ENCODE measurements around the gene RNF115.

RNF115 gene

DNA sequence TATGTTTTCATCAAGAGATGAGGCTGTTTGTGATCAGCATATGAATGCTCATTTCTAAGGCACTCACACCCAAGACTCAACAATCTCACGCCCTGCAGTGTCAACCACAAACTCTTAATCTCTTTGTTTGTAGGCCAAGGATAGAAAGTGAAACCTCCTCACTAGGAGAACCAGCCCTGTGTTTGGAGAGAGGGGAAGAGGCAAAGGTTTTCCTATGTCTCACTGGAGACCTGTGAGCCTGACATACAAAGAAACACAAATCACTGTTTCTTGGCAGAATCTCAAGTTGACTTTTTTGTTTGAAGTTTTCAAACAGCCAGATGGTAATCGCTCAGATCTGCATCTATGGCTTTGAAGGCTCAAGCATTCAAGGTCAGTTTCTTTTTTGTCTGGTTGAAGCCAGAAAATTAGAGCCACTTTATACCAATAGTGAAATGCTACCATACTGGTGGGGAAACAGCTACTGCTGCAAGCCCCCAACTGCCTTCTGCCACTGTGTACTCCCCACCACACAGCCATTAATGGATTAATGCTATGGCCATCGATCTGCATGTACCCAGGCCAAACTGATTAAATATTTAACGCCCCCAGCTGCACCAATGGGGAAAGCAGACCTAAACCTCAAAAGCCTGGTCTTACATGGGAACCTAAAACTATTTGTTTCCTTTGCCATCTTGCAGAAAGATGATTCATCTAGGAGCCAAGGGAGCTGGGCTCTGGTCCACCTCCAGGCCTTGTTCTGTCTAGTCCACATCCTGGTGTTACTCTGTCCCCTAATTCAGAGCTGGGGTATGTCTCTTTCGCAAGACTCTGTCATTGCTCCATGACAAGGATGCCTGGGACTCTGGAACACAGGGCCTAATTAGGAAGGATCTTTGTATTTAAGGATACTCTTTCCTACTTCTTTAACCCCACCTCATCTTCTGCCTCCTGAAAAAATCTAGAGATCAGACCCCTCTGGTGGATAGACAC is 133.0 kb downstream of the RNF115 start:
- DNase-seq, result peak; percentile 88

DNA sequence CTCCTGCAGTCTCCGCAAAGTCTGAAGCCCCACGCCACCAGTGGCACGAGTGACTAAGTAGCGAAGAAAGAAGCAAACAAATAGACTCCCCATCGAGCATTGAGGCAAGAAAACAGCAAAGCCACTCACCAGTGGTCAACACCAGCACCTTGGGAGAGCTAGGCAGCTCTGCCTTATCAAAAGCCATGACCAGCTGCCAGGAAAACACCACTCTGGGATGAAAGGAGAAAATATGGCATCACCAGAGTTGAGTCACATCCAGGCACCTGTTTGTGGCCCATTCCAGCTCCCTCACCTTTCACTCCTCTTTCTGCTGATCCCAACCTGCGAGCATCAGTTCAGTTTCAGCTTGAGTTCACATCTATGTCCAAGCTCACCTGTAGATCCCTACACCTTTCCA is 134.0 kb downstream of the RNF115 start:
- DNase-seq, result no peak

DNA sequence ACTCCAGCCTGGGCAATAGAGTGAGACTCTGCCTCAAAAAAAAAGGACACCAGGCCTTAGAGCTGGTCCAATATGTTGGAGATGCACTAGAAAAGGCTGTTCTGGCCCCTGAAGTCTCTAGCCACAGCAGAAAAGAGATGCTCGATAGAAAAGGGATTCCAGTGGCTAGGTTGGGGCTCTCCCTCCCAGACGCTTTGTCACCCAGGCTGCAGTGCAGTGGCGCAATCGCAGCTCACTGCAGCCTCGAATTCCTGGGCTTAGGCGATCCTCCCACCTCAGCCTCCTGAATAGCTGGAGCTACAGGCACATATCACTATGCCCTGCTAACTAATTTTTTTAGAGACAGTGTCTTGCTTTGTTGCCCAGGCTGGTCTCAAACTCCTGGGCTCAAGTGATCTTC is 135.0 kb downstream of the RNF115 start:
- no peak for DNase-seq

Data from fibroblast of upper back skin (primary cell).